T-helper 1 cell (primary cell): Measurements from ENCODE around the gene KRT3.

Experiments used
- DNase-seq, 5 donors: peaks; one replicate each; pipeline ENCODE4 v3.0.0-alpha.2; 2012 to 2020

KRT3 gene

GRCh38 chr12:52827499-52828090, 31.7 kb upstream of the KRT3 start:
- no peak for DNase-seq

DNA sequence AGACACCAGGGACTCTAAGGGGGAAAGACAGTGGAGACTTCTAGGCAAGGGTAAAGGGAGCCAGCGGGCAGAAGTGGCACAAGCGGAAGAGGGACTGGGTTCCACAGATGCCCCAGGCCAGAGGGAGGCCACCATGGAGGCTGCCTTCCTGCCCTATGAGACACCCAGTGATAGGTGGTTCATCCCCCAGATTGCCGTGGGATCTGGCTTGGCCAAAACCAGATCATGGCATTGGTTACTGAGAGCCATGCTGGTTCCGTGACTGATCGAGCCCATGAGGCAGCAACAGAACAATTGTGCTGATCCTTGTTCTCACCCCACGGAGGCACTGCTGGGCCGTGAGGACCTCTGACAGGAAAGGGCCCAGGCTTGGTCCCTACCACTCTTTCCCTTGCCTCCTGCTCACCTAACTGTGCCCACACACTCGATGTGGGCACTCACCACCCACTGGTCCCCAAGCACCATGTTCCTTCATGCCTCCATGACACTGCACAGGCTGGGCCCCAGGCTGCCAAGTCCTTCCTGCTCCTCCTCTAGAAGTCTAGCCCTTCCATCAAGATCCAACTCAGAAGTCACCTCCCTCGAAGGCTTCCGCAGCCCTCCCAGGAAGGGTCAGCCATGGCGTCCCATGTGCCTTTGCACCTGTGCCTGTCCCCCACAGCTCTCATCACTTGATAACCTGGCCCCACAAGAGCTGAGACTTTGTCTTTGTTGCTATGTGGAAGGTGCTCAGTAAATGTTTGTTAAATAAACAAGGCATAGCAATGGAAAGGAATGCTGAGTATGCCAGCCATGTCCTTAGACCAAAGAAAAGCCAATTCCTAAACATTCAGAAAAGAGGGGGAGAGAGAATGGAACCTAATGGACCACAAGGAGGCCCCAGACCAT, 30.9 kb upstream of the KRT3 start:
- no peak for DNase-seq

GRCh38 chr12:52825961-52826360, 30.0 kb upstream of the KRT3 start:
- no peak for DNase-seq

DNA sequence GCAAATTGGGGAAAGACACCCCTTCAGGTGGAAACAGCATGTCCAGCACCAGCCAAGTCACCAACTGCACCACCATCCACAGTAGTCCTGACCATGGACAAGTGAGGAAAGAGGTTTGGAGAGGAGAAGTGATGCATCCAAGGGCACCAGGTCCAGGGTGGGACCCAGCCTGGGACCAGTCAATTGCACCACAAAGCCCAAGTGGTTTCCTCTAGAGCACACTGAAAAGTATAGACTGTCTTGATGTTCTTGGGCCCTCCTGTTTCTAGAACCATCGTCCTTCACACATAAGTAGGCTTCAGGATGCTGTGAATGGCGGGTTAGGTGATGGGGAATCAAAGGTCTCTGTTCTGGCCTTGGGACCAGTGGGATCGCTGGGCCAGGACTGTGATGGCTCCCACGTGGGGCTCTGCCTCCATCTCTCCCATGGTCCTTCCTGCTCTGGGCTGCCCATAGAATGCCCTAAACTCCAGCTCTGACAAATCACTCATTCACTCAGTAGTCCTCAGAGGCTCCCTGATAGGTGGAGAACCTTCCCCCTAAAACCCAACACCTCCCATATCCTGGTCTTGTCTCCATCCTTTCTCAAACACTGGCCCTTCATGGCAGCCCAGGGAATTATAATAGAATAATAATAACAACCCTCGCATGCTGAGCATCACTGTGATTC, 29.0 kb upstream of the KRT3 start:
- no peak for DNase-seq

GRCh38 chr12:52823761-52824450, 28.0 kb upstream of the KRT3 start:
- no peak for DNase-seq

DNA sequence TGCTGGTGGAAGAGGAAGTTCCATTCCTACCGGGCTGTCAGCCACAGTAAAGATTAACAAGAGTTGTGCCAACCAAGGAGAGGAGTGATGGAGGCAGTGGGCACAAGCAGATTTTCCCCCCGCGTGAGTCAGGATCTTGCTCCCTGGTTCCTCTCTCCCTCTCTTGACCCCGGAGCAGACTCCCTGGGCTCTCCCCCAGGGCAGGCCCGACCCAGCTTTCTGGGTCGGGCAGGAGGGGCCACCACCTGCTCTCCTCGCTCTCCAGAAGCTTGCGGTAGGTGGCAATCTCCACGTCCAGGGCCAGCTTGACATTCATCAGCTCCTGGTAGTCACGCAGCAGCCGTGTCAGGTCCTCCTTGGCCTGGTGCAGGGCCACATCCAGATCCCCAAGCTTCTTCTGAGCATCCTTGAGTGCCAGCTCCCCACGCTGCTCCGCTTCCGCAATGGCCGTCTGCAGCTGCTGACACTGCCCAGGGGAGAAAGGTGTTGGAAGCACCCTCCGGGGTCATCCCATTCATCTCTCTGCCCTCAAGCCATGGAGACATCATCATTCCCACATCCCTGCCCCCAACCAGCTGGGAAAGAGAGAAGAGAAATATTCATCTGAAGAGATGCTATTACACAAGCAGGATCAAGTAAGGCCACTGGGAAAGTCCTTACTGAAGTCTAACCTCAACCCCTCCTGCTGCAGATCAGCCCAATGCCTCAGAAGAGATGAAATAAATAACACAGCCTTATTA, 27.0 kb upstream of the KRT3 start:
- no peak for DNase-seq

GRCh38 chr12:52821826-52822660, 26.1 kb upstream of the KRT3 start:
- no peak for DNase-seq

- no peak for DNase-seq
These were observed 25.3 kb upstream of the KRT3 start for GRCh38 chr12:52821071-52821730.

DNA sequence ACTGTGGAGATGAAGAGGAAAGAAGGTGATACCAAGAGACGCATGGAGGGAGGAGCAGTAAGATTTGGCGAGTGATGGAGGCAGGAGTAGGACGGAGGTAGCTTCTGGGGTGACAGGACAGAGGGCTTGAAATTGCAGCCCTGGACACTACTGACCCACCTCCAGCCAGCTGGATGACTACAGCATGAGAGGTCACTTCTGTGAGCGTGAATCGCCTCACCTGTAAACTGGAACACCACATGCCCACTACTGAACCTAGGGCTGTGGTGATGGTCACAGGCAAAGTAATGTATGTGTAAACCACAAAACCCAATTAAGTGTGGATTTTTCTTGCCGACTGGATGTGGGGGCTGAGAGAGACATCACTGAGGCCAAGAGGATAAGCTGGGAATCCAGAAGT, 24.6 kb upstream of the KRT3 start:
- no peak for DNase-seq

DNA sequence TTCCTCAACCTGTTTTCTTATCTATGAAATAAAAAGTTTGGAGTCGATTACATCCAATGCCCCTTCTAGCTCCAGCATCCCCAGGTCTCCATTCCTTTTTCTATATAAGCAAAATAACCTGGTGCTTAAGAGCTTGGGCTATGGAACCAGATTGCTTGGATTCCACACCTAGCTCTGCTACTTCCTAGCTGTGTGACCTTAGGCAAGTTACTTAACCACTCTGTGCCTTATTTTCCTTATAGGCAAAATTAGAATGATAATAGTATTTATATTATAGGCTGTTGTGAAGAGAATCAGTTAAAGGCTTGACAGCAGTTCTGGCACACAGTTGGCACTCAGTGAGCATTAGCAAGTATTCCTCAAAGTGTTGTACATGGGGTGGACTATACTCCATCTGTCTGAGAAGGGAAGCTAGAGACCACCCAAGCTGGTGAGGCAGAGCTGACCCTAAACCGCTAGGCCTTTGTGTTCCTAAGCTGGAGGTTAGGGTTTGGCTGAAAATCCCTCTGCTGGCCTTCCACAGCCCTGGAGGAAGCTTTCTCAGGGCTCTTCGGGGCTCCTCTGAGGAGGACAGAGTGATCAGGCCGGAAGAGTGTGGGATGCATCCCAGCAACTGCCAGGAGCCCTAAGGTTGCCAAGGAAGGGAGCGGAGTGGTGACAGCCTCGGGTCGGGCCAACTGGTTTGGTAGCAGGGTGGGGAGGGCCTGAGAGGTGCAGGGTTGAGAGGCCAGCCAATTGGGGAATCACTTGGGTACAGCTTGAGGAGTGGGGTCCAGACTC, 24.0 kb upstream of the KRT3 start:
- no peak for DNase-seq

DNA sequence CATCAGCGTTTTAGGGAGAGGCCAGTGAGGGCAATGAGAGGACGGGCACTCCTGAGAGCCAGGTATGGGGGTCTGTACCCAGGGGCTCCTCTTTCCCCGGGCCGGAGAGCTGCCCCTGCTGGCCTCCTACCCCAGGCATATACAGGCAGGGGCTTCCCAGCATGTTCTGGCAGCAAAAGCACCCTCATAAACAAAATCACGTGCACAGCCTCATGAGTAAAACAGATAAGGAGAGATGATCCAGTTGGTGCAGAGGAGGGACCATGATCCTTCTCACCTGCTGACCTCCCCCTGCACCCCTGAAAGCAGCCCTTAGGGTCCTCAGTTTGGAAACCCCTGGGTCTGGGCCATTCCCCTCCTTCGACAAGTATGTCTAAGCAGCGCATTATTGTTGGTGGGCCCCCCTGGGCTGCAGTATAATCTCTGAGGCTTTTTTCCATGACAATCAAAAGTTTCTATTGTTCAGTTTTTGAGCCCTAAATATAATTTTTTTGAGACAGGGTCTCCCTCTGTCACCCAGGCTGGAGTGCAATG, 23.0 kb upstream of the KRT3 start:
- no peak for DNase-seq

GRCh38 chr12:52818388-52818787, 22.5 kb upstream of the KRT3 start:
- no peak for DNase-seq

- DNase-seq = no peak
These were observed 21.9 kb upstream of the KRT3 start for GRCh38 chr12:52817699-52818238.

DNA sequence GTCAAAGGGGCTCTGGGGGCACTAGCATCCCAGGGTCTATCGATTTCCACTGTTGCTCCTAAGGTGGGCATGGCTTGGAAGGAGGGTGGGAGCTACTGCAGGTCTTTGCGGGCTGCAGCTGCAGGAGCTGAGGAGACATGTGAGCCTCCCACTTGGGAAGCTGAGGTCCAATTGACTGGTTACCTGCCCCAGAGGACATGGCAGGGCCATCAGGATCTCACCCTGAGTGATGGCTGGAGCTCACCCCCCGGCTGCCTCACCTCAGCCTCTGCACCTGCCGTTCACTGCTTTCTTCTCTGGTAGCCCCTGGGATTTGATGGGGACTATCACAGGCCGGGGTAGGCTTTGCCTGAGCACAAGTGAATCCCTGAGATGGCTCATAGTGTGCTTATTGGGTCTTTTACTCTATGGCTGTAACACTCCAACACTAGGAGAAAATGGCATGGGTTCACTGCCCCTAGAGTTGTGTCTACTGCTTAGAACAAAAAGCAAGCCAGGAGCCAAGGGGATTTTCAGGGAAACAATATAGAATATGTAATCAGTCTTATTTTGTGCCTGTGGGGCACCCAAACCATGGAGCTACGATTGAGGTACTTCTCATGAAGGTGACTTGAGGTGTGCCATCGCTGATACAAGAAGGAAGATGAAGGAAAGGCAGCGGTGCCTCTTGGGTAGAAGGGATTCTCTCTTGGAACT, 21.2 kb upstream of the KRT3 start:
- no peak for DNase-seq

GRCh38 chr12:52815676-52816588, 20.0 kb upstream of the KRT3 start:
- DNase-seq = no peak

- no peak for DNase-seq
These were observed 19.2 kb upstream of the KRT3 start for GRCh38 chr12:52815161-52815560.

DNA sequence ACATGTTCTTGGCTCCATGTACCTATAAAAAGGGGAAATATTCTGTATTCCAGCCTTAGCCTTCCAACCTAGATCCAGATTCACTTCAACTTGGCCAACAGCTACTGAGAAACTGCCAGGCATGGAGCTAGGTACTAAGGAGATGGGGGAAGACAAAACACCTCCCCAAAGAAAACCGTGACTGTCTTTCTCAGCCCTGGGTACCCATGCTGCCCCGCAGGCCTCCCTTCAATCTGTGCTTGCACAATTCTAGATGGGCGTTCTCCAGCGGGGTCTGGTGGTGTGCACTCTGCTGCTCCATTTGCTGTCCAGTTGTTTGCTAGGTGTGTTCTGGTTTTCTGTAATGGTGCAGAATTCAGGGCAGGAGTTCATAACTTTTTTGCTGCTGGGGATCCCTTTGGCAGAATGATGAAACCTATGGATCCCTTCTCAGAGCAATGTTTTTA, 18.8 kb upstream of the KRT3 start:
- no peak for DNase-seq
